HepG2 (cell line): Measurements from ENCODE around the gene LRP1B. TPM values are rescaled to one million over a fixed set of nuclear protein-coding genes. Genes with fewer than 3 reads are reported as not detected.

Experiments
- ATAC-seq: fragments of 200-7000 bp; cut with Tn5 transposase; 3 replicates; pipeline ENCODE4 v1.9.1; 2020; ENCODE audit warnings: mild to moderate bottlenecking, moderate library complexity
- BruUV-seq: library from RNA; stranded (reverse); fragments of 400-500 nt; replicated peaks from 2 replicates; lab custom pipeline; 2021; lab: Mats Ljungman, UMichigan
- CTCF ChIA-PET: fragments of 300-600 bp; formaldehyde crosslinking; extraction: SDS; loops from one replicate; lab custom pipeline; 2021; ENCODE audit warnings: low total read pairs, inconsistent platforms, low intra/inter-chr PET ratio; lab: Yijun Ruan, JAX
- POLR2A ChIA-PET: fragments of 350-600 bp; sonication (Branson Sonifier 250); formaldehyde crosslinking; loops from one replicate; lab custom pipeline; 2020; ENCODE audit warnings: antibody characterized with exemption, inconsistent platforms; lab: Yijun Ruan, JAX
- DNase-seq: peaks from one replicate; pipeline ENCODE4 v3.0.0-alpha.2; 2015; ENCODE audit warnings: low spot score
- FAIRE-seq: peaks from 3 replicates; lab custom pipeline; 2011; peaks lifted over from hg19 to GRCh38; lab: Jason Lieb, UNC
- H2AFZ ChIP-seq: one replicate; pipeline ENCODE4 v1.6.1; 2011; ENCODE audit warnings: low read length, inconsistent platforms
- H3K27ac ChIP-seq: fragments of 300-600 bp; 3 replicates; pipeline ENCODE4 v1.8.0; 2011; ENCODE audit warnings: mixed run types, mild to moderate bottlenecking, mixed read lengths, low read length, inconsistent platforms; ENCODE audit not compliant: insufficient read depth; ENCODE audit errors: extremely low read length
- H3K27me3 ChIP-seq, 2 experiments: fragments of 200-600 bp in 1 of 2; 2 replicates in 1 of 2; 3 replicates in 1 of 2; pipeline versions ENCODE4 v1.6.0 to v1.8.0; 2011; ENCODE audit warnings: low read length in 2 of 2, mild to moderate bottlenecking in 2 of 2, moderate library complexity in 2 of 2, inconsistent platforms in 1 of 2; ENCODE audit not compliant: insufficient read depth in 2 of 2, control insufficient read depth in 1 of 2
- H3K36me3 ChIP-seq, 2 experiments: fragments of 200-600 bp in 1 of 2; replicated peaks in 1 of 2; 2 replicates in 1 of 2; 3 replicates in 1 of 2; pipeline versions ENCODE4 v1.5.1 to v1.8.0; 2011; ENCODE audit warnings: low read length in 2 of 2, inconsistent platforms in 1 of 2; ENCODE audit not compliant: insufficient read depth in 2 of 2, control insufficient read depth in 1 of 2
- H3K4me1 ChIP-seq: 2 replicates; pipeline ENCODE4 v1.5.1; 2012; ENCODE audit warnings: low read length, inconsistent platforms; ENCODE audit not compliant: insufficient read depth
- H3K4me2 ChIP-seq: 2 replicates; pipeline ENCODE4 v1.6.0; 2011; ENCODE audit warnings: low read depth, low read length, inconsistent platforms
- H3K4me3 ChIP-seq, 3 experiments: fragments of 200-600 bp in 1 of 3; sonication (generic), shearing (Covaris generic) in 1 of 3; replicated peaks in 1 of 3; 2 replicates each; pipeline ENCODE4 v1.5.1; 2011 to 2016; ENCODE audit warnings: low read length in 3 of 3, inconsistent platforms in 2 of 3, low read depth in 2 of 3, mild to moderate bottlenecking in 2 of 3, control low read depth in 1 of 3, mixed read lengths in 1 of 3; ENCODE audit not compliant: insufficient read depth in 1 of 3
- H3K79me2 ChIP-seq: one replicate; pipeline ENCODE4 v1.6.1; 2011; ENCODE audit warnings: low read length, inconsistent platforms; ENCODE audit not compliant: insufficient read depth
- H3K9ac ChIP-seq: 2 replicates; pipeline ENCODE4 v1.6.0; 2011; ENCODE audit warnings: mild to moderate bottlenecking, low read depth, low read length, inconsistent platforms; ENCODE audit not compliant: insufficient read depth
- H3K9me3 ChIP-seq: 2 replicates; pipeline ENCODE4 v1.5.1; 2012; ENCODE audit warnings: mild to moderate bottlenecking, low read length
- H4K20me1 ChIP-seq: 2 replicates; pipeline ENCODE4 v1.6.0; 2011; ENCODE audit warnings: inconsistent platforms, mild to moderate bottlenecking, low read length, moderate library complexity; ENCODE audit not compliant: insufficient read depth
- MAFF ChIP-seq: IDR thresholded peaks from 2 replicates; pipeline ENCODE4 v1.6.1; 2011; ENCODE audit warnings: low read depth, low read length, improper control_type of control experiment
- MAFK ChIP-seq, 2 experiments: IDR thresholded peaks in 1 of 2; conservative IDR thresholded peaks in 1 of 2; 2 replicates each; pipeline ENCODE4 v1.6.1; 2011; ENCODE audit warnings: improper control_type of control experiment in 2 of 2, low read length in 2 of 2
- REPIN1 ChIP-seq: sonication (generic); formaldehyde crosslinking; IDR thresholded peaks from 2 replicates; pipeline ENCODE4 v1.8.0; 2022; ENCODE audit warnings: missing genetic modification reagents, low read depth, mild to moderate bottlenecking, borderline replicate concordance
- U2AF1 ChIP-seq: fragments of 200-400 bp; formaldehyde crosslinking; optimal IDR thresholded peaks from 2 replicates; pipeline ENCODE3; 2017; ENCODE audit warnings: mild to moderate bottlenecking, low read depth, low read length
- WGBS: methylation state at CpG from one replicate; pipeline ENCODE4 v1.1.6; 2017; ENCODE audit warnings: low lambda C conversion rate; 5-methylcytosine and 5-hydroxymethylcytosine counted together
- in situ Hi-C: cut with HindIII; loops from 2 replicates; pipeline ENCODE4 v1.10.0; 2017; ENCODE audit warnings: low pct_unique_long_range_greater_than_20kb; ENCODE audit not compliant: extremely low pct_ligation_motif_present
- intact Hi-C: fragments of 100-400 bp; cut with micrococcal nuclease; formaldehyde crosslinking; loops from one replicate; pipeline ENCODE4 v1.10.0; 2022; ENCODE audit not compliant: unreplicated experiment
- polyA plus RNA-seq, 8 experiments: library from polyadenylated mRNA; depleted of rRNA in 3 of 8; stranded (reverse) in 7 of 8; unstranded in 1 of 8; fragments of >200 nt; fragmentation: Illumina TruSeq in 4 of 8; extraction: Trizol in 4 of 8; gene quantifications; 2 replicates each; pipeline versions ENCODE4 v1.2.1 to v1.2.3, GENCODE V29; 2011 to 2016; ENCODE audit warnings: low read depth in 4 of 8, missing spikeins in 1 of 8, mixed read lengths in 1 of 8; ENCODE audit not compliant: insufficient read depth in 1 of 8
- total RNA-seq, 5 experiments: library from RNA; depleted of rRNA; stranded (reverse); fragments of >200 nt; fragmentation: Illumina TruSeq; extraction: Trizol; gene quantifications; 2 replicates each; pipeline ENCODE4 v1.2.3, GENCODE V29; 2016; ENCODE audit warnings: low read depth in 1 of 5

LRP1B gene
- total and polyA plus RNA-seq, 2 of the 13 experiments (the other 11 are each of a cell fraction or from before 2014, with no cell fraction given): 0.04 TPM; not detected in 1

GRCh38 chr2:141065042-141065441 lies 1065.8 kb downstream of the LRP1B start:
- Histone ChIP-seq H3K27me3 (no peaks in the 10 kb centered on the region), H2AFZ (no peak overlapping the region), H4K20me1 (no peaks in the 10 kb centered on the region), H3K9me3 (no peaks in the 10 kb centered on the region), H3K9ac (no peak overlapping the region), H3K4me2 (no peak overlapping the region), H3K4me3 (no peak overlapping the region), H3K36me3 (no peaks in the 10 kb centered on the region), H3K79me2 (no peaks in the 10 kb centered on the region)
- in situ Hi-C loops: no loop called here
- POLR2A ChIA-PET: no interaction called here
- FAIRE-seq (no peak), DNase-seq (no peak)
- CTCF ChIA-PET: no interaction called here
- 0% methylated on average over 4 of the region's 4 CpGs for WGBS
- TF ChIP-seq MAFF (peak; percentile 91), MAFK (conservative IDR thresholded peaks at IDR 0.05 in 1 of 2, IDR thresholded peaks at IDR 0.05 in 1 of 2; ENCODE audit: low read length in 2 of 2) (peak; percentile 90 to 96), REPIN1 (CRISPR knock-in tag) (no peak)
- TF ChIP-seq, all 625 proteins: peak for 2
- no peak overlapping the region for H3K27ac ChIP-seq
- intact Hi-C loops: no loop called here
- no peaks in the 10 kb centered on the region; the same call in 1 of the 2 replicates for H3K4me1 ChIP-seq
- no peak for ATAC-seq
- no TSS peak for BruUV-seq

GRCh38 chr2:141063406-141063805 lies 1067.4 kb downstream of the LRP1B start:
- ChIA-PET CTCF (no interaction called here), POLR2A (no interaction called here)
- ATAC-seq (no peak), FAIRE-seq (no peak), DNase-seq (no peak)
- no peak overlapping the region for H2AFZ ChIP-seq
- H3K27me3 ChIP-seq: no peaks in the 10 kb centered on the region
- no peaks in the 10 kb centered on the region for H4K20me1 ChIP-seq
- 30% methylated on average over 4 of the region's 4 CpGs for WGBS
- intact Hi-C loops: no loop called here
- H3K4me3 ChIP-seq: no peak overlapping the region
- no peaks in the 10 kb centered on the region for H3K9me3 ChIP-seq
- no peaks in the 10 kb centered on the region for H3K79me2 ChIP-seq
- no peaks in the 10 kb centered on the region for H3K36me3 ChIP-seq
- BruUV-seq: no TSS peak
- no peaks in the 10 kb centered on the region; the same call in 1 of the 2 replicates for H3K4me1 ChIP-seq
- in situ Hi-C loops: no loop called here
- no peak for TF ChIP-seq U2AF1
- no peak overlapping the region for H3K4me2 ChIP-seq
- no peak overlapping the region for H3K27ac ChIP-seq
- H3K9ac ChIP-seq: no peak overlapping the region
